ENCODE measurements around the gene ACIN1. TPM values are rescaled to one million over a fixed set of nuclear protein-coding genes. Genes with fewer than 3 reads are reported as not detected.

Gene ACIN1
- total and polyA plus RNA-seq, 2 of the 13 experiments (the other 11 are each of a cell fraction or from before 2014, with no cell fraction given) = 165 to 183 TPM

DNA sequence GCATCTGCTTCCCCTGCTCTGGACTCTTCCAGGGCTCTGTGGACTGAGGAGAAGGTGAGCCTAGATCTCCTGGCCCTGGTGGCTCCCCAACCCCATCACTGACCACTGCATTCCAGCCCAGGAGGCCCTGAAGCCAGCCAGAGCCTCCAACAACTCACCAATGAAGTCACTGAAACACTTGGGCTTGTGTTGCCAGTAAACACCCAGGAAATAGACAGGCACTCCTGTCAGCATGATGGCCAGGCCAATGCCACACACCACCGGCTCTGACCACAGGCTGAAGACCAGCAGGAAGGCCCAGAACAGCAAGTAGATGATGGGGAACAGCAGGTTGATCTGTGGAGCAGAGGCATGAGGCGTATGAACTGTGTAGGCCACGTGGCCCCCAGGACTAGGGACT is 32.9 kb upstream of the ACIN1 start (continued):
- TF ChIP-seq THAP7 (CRISPR knock-in tag; IDR thresholded peaks at IDR 0.05) (0 out of 2 replicates have a peak, but pooled peaks have one; percentile 43), MTA3 (CRISPR knock-in tag; IDR thresholded peaks at IDR 0.05) (no peak)

DNA sequence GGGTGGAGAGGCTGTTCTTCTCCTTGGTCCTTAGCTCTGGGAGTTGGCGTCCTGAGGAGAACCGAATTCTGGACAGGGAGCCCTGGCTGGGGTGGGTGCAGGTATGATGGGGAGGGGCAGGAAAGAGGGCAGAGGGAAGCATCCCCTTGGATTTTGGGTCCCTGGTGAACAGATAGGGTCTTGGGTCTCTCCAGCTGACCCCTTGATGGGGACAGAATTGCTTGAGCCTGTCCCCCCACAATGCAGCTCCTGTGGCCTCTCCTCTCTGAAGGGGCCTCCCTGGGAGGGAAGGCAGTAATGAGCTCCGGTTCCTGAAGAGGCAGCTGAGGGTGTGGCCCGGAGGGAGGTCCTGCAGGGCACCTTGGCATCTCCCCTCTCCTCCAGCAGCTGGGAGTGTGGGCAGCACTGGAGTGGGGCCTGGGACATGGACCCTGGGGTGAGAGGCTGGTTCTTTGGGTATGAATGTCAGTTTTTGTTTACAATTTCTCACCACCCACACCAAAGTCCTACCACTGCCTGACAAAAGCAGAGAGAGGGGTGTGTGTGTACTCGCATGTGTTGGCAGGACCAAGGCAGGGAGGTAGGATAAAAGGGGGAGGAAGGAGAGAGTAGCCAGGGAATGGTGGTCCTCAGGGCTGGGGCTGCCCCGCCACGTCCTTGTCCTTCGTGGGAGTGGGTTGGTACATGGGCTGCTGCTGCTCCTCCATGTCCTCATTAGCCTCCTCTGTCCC is 31.8 kb upstream of the ACIN1 start:
- Histone ChIP-seq H3K27me3 (ENCODE audit: control insufficient read depth in 1 of 2, insufficient read depth in 2 of 2, low read length in 2 of 2) (peaks cover 44 to 97% of the 10 kb centered on the region in 2 experiments), H3K4me2 (ENCODE audit: low read depth, low read length) (no peak overlapping the region), H4K20me1 (ENCODE audit: insufficient read depth, low read length) (no peaks in the 10 kb centered on the region), H3K9ac (ENCODE audit: insufficient read depth, low read depth, low read length) (no peak overlapping the region), H3K9me3 (ENCODE audit: low read length) (no peaks in the 10 kb centered on the region), H3K4me1 (ENCODE audit: insufficient read depth, low read length) (no peaks in the 10 kb centered on the region), H3K4me3 (replicated peaks in 1 of 3; ENCODE audit: insufficient read depth in 1 of 3, low read depth in 2 of 3, low read length in 3 of 3) (no peak overlapping the region), H3K36me3 (replicated peaks in 1 of 2; ENCODE audit: control insufficient read depth in 1 of 2, insufficient read depth in 2 of 2, low read length in 2 of 2) (no peaks in the 10 kb centered on the region), H2AFZ (ENCODE audit: low read length) (no peak overlapping the region), H3K79me2 (ENCODE audit: insufficient read depth, low read length) (no peaks in the 10 kb centered on the region), H3K27ac (ENCODE audit: extremely low read length, insufficient read depth, low read length) (no peak overlapping the region)
- ATAC-seq (no peak), FAIRE-seq (no peak), DNase-seq (ENCODE audit: low spot score) (no peak)
- TF ChIP-seq ISL2 (CRISPR knock-in tag; IDR thresholded peaks at IDR 0.05) (no peak), JDP2 (CRISPR knock-in tag; IDR thresholded peaks at IDR 0.05; ENCODE audit: borderline replicate concordance) (no peak), NR2F6 (IDR thresholded peaks at IDR 0.05) (no peak), NR2F6 (CRISPR knock-in tag; IDR thresholded peaks at IDR 0.05) (no peak), ZNF598 (CRISPR knock-in tag; IDR thresholded peaks at IDR 0.05; ENCODE audit: borderline replicate concordance) (no peak), KMT2B (CRISPR knock-in tag; IDR thresholded peaks at IDR 0.05) (no peak), TAF1 (CRISPR knock-in tag; IDR thresholded peaks at IDR 0.05) (no peak), ZNF30 (CRISPR knock-in tag; IDR thresholded peaks at IDR 0.05) (0 out of 2 replicates have a peak, but pooled peaks have one; percentile 28), HMGA1 (CRISPR knock-in tag; conservative IDR thresholded peaks at IDR 0.05) (no peak), ZKSCAN8 (CRISPR knock-in tag; IDR thresholded peaks at IDR 0.05; ENCODE audit: borderline replicate concordance) (no peak), ZNF121 (CRISPR knock-in tag; IDR thresholded peaks at IDR 0.05) (no peak), ZNF280B (CRISPR knock-in tag; IDR thresholded peaks at IDR 0.05; ENCODE audit: borderline replicate concordance) (0 out of 2 replicates have a peak, but pooled peaks have one; percentile 39), THAP7 (CRISPR knock-in tag; IDR thresholded peaks at IDR 0.05) (no peak), SKI (IDR thresholded peaks at IDR 0.05; ENCODE audit: partially characterized antibody) (no peak), ZNF234 (CRISPR knock-in tag; conservative IDR thresholded peaks at IDR 0.05) (no peak), ZSCAN29 (CRISPR knock-in tag; conservative IDR thresholded peaks at IDR 0.05) (no peak), NCOA1 (CRISPR knock-in tag; IDR thresholded peaks at IDR 0.05) (no peak)
- TF ChIP-seq, protein P1, sequence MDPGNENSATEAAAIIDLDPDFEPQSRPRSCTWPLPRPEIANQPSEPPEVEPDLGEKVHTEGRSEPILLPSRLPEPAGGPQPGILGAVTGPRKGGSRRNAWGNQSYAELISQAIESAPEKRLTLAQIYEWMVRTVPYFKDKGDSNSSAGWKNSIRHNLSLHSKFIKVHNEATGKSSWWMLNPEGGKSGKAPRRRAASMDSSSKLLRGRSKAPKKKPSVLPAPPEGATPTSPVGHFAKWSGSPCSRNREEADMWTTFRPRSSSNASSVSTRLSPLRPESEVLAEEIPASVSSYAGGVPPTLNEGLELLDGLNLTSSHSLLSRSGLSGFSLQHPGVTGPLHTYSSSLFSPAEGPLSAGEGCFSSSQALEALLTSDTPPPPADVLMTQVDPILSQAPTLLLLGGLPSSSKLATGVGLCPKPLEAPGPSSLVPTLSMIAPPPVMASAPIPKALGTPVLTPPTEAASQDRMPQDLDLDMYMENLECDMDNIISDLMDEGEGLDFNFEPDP (CRISPR knock-in tag; conservative IDR thresholded peaks at IDR 0.05) = 0 out of 2 replicates have a peak, but pooled peaks have one; percentile 61
- intact Hi-C loops (cut with micrococcal nuclease; ENCODE audit: unreplicated experiment) (no loop called here), in situ Hi-C loops (cut with HindIII; ENCODE audit: extremely low pct_ligation_motif_present, low pct_unique_long_range_greater_than_20kb) (no loop called here)
- POLR2A ChIA-PET = no interaction called here
- CTCF ChIA-PET (ENCODE audit: low intra/inter-chr PET ratio, low total read pairs) = no interaction called here
- WGBS (ENCODE audit: low lambda C conversion rate) = 10% methylated on average over 8 of the region's 8 CpGs
- BruUV-seq (replicated peaks) = no TSS peak

Measured in HepG2 (cell line).